Renal cortical epithelial cell (primary cell): ENCODE measurements around the gene NPBWR2. TPM values are rescaled to one million over a fixed set of nuclear protein-coding genes. Genes with fewer than 3 reads are reported as not detected.
A peak's percentile ranks its signal among the peaks of the same experiment; 100 is the strongest.

ENCODE experiments used
- DNase-seq: peaks from one replicate; pipeline ENCODE4 v3.0.0-alpha.2; 2011; ENCODE audit warnings: low read depth
- total RNA-seq: library from RNA; depleted of rRNA; stranded (reverse); fragments of >200 nt; gene quantifications from 2 replicates; pipeline ENCODE4 v1.2.3, GENCODE V29; 2014

The NPBWR2 gene
- total RNA-seq, 1 donor from 2014 or later, result not detected

- DNase-seq, result no peak
Measured at GRCh38 chr20:64073476-64074183, 33.7 kb downstream of the NPBWR2 start.

GRCh38 chr20:64072498-64073063, 34.8 kb downstream of the NPBWR2 start:
- DNase-seq, result no peak

DNA sequence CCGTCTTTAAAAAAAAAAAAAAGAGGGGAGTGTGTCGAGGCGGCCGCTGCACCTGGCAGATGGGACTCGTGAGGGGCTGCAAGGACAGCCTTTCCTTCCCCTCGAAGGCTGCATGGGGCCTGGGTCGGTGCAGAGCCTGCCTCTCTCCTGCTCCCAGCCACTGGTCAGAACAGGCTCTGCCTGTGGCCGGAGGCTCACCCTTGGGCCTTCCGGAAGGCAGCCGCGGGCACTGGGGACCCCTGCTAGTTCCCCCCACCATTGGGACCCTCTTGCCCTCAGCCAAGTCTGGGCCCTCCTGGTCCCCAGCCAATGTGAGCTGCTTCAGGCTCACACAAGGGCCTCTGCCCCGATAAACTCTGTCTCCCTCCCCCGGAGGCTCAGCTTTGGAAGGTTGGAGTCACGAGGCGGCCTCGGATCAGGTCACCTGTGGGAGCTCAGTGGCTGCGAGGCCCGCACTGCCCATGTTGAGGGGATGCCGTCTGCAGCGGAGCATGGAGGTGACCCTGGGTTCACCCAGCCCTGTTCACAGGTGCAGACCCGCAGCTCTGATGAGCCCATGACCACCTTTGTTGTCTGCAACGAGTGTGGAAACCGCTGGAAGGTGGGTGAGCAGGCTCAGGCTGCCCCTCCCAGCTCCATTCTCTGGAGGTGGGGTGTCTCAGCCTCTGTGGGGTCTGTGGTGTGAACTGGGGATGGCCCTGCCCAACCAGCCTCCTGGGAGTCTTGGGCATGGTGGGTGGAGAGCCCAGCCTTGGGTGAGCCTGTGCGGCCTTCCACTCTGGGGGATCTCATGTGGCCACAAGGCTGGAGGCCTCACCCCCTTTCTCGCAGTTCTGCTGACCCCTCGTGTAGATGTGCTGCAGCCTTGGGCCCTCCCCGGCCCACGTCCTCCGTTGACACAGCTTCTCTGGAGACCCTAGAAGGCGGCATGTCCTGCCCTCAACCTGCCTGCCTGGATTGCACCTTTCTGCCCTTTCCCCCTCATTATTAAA, 35.7 kb downstream of the NPBWR2 start:
- no peak for DNase-seq

DNA sequence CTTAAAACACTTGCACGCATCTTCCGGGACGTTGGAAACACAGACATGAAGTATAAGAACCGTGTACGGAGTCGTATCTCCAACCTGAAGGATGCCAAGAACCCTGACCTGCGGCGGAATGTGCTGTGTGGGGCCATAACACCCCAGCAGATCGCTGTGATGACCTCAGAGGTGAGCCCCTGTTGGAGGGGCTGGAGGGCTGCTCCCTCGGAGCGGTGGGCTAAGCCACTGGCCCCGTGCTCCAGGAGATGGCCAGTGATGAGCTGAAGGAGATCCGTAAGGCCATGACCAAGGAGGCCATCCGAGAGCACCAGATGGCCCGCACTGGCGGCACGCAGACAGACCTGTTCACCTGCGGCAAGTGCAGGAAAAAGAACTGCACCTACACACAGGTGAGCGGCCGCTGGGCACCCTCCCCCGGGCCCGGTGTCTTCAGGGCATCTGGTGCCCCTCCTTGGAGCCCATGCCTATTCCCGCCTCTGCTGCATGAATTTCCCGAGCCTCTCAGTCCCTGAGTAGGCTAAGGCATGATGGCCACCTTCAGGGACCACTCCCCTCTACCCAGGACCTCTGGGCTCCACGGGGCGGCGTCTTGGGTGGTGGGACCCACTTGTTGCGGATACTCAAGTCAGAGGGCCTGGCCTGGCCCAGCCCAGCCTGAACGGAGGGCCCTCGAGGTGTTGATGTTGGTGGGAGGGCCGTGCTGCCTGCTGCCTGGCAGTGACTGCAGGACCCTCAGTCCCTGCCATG, 36.9 kb downstream of the NPBWR2 start:
- DNase-seq, result no peak

- DNase-seq, result no peak
Measured at GRCh38 chr20:64069614-64070243, 37.6 kb downstream of the NPBWR2 start.

- no peak for DNase-seq
Measured at GRCh38 chr20:64069209-64069613, 38.2 kb downstream of the NPBWR2 start.

DNA sequence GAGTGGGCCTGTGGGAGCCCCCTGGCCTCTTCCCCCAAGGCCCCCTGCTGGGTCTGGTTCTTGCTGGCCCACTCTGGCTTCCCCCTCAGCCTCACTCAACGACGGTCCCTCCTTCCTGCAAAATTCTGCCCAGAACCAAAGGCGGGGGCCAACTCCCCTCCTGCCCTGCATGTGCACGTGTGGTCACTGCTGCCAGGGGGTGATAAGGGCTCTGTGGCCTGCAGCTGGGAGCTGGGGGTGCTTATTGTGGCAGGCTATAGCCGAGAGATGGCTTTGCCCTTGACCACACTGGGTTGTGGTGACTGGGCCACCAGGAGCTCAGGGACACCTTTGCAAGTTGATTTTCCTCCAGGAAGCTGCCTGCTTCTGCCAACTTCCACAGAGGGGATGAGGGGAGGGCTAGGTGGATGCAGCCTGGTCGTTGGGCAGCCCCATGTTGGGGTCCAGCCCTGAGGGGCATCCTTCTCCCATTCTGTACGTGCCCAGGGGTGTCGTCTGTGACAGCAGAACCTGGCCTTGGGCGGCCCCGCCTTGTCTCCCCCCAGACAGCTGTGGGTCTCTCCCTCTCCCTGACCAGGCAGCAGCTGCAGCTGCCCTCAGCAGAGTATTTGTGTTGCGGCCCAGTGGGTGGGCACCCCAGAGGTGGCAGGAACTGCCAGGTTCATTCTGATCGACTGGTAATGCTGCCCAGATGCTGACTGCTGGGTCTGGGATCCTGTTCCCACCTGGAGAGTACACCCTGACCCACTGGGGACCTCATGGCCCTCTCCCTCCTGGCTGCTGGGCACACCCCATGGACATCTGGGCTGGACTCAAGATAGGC, 38.8 kb downstream of the NPBWR2 start:
- no peak for DNase-seq

DNA sequence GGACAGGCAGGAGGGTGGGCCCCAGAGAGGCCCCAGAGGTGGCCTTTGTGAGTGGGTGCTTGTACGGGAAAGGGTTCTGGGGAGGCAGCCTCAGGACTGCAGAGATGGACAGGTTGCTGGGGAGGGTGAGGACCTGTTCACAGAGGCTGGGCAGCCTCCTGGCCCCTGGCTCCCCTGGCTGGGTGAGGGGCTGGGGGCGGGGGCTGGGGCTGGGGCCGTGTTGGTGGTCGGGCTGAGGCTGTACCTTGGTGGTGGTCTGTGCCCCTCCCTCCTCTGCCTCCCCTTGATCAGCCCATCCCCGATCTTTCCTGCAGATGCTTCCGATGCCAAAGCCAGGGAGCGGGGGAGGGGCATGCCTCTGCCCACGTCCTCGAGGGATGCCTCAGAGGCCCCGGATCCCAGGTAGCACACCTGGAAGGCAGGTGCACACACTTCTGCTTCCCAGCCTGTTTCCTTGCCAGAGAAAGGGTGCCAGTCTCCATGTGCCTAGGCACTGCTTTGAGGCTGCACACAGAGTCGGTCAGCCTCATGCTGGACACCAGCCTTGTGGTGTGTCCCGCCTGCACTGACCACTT, 39.5 kb downstream of the NPBWR2 start:
- DNase-seq, result no peak

DNA sequence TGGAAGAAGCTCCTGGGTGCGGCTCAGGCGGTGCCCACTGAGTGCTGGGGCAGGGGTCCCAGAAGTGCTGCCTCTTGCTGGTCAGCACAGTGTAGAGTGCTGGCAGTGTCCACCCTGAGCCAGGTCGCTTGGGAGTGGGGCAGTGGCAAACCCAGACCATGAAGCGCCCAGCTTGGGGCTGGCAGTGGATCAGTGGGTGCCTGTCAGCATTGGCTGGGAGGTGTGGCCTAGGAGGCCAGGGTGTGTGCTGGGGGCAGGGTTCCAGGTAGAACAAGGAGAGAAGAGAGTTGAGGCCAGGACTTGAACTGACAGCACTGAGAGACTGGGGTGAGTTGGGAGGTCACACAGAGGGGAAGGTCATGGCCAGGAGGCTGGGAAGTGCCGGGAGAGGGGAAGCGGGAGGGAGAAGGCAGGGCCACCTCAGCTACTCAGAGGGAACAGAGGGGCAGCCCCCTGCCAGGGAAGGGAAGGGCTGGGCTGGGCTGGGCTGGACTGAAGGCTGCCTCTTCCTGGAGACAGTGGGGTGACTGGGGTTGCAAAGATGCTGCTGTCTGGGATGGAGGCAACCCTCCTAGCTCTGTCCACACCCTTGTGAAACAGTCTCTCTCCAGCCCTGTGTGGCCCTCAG, 40.2 kb downstream of the NPBWR2 start:
- DNase-seq, result no peak

- DNase-seq, result peak; percentile 93
Measured at GRCh38 chr20:64065974-64066343, 41.4 kb downstream of the NPBWR2 start.

DNA sequence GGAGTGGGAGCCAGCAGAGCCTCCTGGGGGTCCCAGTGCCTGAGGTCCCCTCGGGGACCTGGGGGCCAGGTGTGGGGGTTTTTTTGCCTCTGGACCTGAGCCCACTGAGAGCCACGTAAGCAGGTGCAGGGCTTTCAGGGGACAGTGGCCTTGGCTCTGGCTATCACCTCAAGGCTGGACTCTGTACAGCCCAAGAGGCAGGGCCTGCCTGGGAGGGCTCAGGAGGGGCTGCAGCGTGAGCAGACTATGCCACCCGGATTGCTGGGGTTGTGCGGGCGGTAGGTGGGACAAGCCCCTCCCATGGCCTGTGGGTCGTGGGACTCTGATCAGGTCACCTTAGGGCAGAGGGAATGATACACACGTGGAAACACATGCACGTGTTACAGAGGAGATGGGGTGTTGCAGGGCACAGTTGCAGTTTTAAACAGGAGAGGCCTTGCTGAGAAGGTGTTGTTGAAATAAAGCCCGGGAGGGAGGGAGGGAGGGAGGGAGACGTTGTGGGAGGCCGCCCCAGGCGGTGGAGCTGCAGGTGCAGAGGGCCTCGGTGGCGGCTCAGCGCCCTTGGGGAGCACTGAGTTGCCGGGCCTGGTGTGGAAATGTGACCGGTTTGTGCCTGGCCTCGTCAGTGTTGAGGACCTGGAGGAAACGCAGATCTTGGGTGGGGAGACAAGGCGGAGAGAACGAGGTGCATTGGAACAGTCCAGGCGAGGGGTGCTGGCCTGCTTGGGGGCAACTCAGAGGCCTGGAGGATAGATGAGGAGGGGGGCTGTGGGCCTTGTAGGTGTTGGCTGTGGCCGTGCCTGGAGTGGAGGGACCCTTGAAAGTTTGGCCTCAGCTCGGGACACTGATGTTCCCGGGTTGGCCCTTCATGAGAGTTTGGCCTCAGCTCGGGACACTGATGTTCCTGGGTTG, 42.0 kb downstream of the NPBWR2 start:
- DNase-seq, result no peak

GRCh38 chr20:64064145-64064698, 43.1 kb downstream of the NPBWR2 start:
- peak; percentile 44 for DNase-seq

DNA sequence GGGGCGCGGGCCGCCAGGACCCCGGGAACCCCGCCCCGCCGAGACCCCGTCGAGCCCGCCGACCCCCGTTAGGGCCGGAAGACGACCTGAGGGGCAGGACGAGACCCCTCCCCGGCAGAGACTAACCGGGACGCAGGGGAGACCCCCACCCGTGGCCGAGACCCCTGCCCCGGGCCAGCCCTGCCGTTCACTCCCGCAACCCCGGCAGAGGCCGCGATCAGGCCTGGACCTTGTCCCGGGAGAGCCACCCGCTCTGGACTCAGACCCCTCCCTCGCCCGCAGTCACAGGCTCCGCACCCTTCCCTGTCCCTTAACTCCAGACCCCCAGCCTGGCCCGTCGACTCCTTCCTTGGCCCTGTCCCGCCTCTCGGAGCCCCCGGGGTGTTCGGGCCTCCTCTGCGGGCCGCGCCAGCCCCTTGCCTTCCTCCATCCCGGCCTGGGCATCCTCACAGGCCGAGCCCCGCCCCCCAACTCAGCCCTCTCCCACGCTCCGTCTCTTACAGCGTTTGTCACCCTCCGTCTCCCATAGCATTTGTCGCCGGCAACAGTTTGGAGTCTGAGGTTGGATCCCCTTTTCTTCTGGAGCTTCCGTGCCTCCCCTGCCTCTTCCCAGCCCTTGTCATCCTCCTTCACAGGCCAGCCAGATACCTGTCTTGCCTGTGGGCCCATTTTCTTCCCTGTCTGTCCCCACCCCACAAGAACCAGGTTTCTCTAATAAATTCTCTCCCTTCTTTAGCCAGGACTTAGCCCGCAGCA, 43.8 kb downstream of the NPBWR2 start:
- DNase-seq, result no peak

GRCh38 chr20:64062596-64063388, 44.6 kb downstream of the NPBWR2 start, which contains the start of gene TCEA2:
Gene TCEA2 (plus strand): TSS chr20:64063198. CDS start chr20:64063313, 115 bp downstream.
- DNase-seq, result peak; percentile 81

GRCh38 chr20:64062276-64062595, 45.1 kb downstream of the NPBWR2 start:
- no peak for DNase-seq

DNA sequence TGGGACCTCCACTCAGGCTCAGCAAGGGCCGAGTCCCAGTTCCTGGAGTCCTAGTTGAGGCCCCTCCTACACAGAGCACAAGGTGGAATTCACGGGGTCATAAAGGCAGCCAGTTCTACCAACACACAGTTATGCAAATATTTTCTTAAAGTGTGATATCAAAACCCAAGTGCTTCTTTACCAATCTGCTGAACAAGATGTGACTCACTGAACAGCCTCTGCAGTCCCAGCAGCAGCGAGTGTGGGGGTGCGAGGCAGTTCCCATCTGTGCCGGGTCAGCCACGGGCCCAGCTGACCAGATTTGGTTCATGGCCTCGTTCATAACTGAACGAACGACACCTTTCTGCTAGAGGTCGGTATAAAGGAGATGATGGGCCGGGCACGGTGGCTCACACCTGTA, 48.8 kb downstream of the NPBWR2 start:
- DNase-seq, result no peak
